Left cardiac atrium (tissue), 4 donors: ENCODE results near the gene TRMT44. TPM values are rescaled to one million over a fixed set of nuclear protein-coding genes. Genes with fewer than 3 reads are reported as not detected.

Experiments used
- ATAC-seq, 2 donors: fragments of 200-7000 bp; cut with Tn5 transposase; one replicate each; pipeline ENCODE4 v1.9.1; 2020; ENCODE audit warnings: mild to moderate bottlenecking in 2 of 2, moderate library complexity in 2 of 2
- DNase-seq: peaks from one replicate; pipeline ENCODE4 v3.0.0-alpha.2; 2020
- intact Hi-C, 2 donors: fragments of 100-400 bp; cut with DNase I; formaldehyde crosslinking; loops; one replicate each; pipeline versions ENCODE4 v1.14.1 to v1.15.1; 2022 to 2023
- total RNA-seq, 2 donors: library from RNA; stranded (reverse); fragmentation: NEBNext Ultra II Directional; extraction: Animal tissue kit (Norgen Biotek cat#: 25700); gene quantifications; one replicate each; pipeline ENCODE4 v1.2.1, GENCODE V29; 2021
- donor health status: DM: no; HTN: yes; CAD: no.
- donor health status: DM: no; HTN: yes; CAD: no; lungs with severe emphysema.
- donor health status: DM: yes; HTN: yes; CAD: no.
- donor health status: Dilated cardiomyopathy.

The TRMT44 gene
- total RNA-seq, 2 donors from 2014 or later = 8.8 to 13.6 TPM

- ATAC-seq (no peak), DNase-seq (no peak)
- intact Hi-C loops = no loop called here
These were observed 19.4 kb downstream of the TRMT44 start for GRCh38 chr4:8459867-8460445.

GRCh38 chr4:8461086-8461485, 20.5 kb downstream of the TRMT44 start:
- DNase-seq (no peak), ATAC-seq (no peak)
- intact Hi-C loops = no loop called here

GRCh38 chr4:8461616-8462015, 21.0 kb downstream of the TRMT44 start:
- ATAC-seq (no peak), DNase-seq (no peak)
- intact Hi-C loops = no loop called here

- intact Hi-C loops = no loop called here
- ATAC-seq (no peak), DNase-seq (no peak)
These were observed 23.2 kb downstream of the TRMT44 start for GRCh38 chr4:8463811-8464210.

- DNase-seq = no peak
- intact Hi-C loops = no loop called here
- no peak for ATAC-seq
These were observed 23.8 kb downstream of the TRMT44 start for GRCh38 chr4:8464381-8464780.

- intact Hi-C loops = loop anchor here in 1 of 2 donors (5.0 kb wide), 1 partner anchor 126 kb away; the partner anchor contains the start of gene CPZ
- DNase-seq (no peak), ATAC-seq (peak in 1 of 2 donors; percentile 13)
These were observed 25.3 kb downstream of the TRMT44 start for GRCh38 chr4:8465615-8466611.

GRCh38 chr4:8467016-8467415, 26.4 kb downstream of the TRMT44 start:
- DNase-seq = no peak
- ATAC-seq = peak in 1 of 2 donors; percentile 18
- intact Hi-C loops = loop anchor here in 1 of 2 donors (5.0 kb wide), 1 partner anchor 125 kb away; the partner anchor contains the start of gene CPZ

- peak; percentile 63 for DNase-seq
- intact Hi-C loops = loop anchor here (2.0 to 5.0 kb wide), 2 partner anchors 123 to 124 kb away; partner anchors contain the start of gene CPZ (in 2 of the 2)
These were observed 28.4 kb downstream of the TRMT44 start for GRCh38 chr4:8468746-8469535.

GRCh38 chr4:8469550-8469949, 29.0 kb downstream of the TRMT44 start:
- intact Hi-C loops = loop anchor here (2.0 to 5.0 kb wide), 2 partner anchors 123 kb away; partner anchors contain the start of gene CPZ (in 2 of the 2)
- DNase-seq = no peak
- ATAC-seq = no peak

More at GRCh38 chr4:8468746-8469535, 28.4 kb downstream of the TRMT44 start:
- peak; percentile 26 to 60 for ATAC-seq

GRCh38 chr4:8470451-8471024, 30.0 kb downstream of the TRMT44 start:
- ATAC-seq (no peak), DNase-seq (no peak)
- intact Hi-C loops = no loop called here

- intact Hi-C loops = no loop called here
- no peak for ATAC-seq
- no peak for DNase-seq
These were observed 30.8 kb downstream of the TRMT44 start for GRCh38 chr4:8471211-8471875.

- ATAC-seq (no peak), DNase-seq (no peak)
- intact Hi-C loops = no loop called here
These were observed 31.6 kb downstream of the TRMT44 start for GRCh38 chr4:8472158-8472688.

- intact Hi-C loops = no loop called here
- ATAC-seq = peak; percentile 58 to 79
- DNase-seq = no peak
These were observed 32.2 kb downstream of the TRMT44 start for GRCh38 chr4:8472689-8473197.

GRCh38 chr4:8473198-8473919, 32.8 kb downstream of the TRMT44 start:
- intact Hi-C loops = no loop called here
- DNase-seq = no peak
- peak; percentile 32 to 34 for ATAC-seq

- ATAC-seq (peak in 1 of 2 donors; percentile 3), DNase-seq (no peak)
- intact Hi-C loops = no loop called here
These were observed 33.5 kb downstream of the TRMT44 start for GRCh38 chr4:8473920-8474590.

- ATAC-seq (no peak), DNase-seq (no peak)
- intact Hi-C loops = no loop called here
These were observed 34.3 kb downstream of the TRMT44 start for GRCh38 chr4:8474856-8475255.
